Ascending aorta (tissue), 2 donors: Measurements from ENCODE around the gene ARVCF. TPM values are rescaled to one million over a fixed set of nuclear protein-coding genes. Genes with fewer than 3 reads are reported as not detected.

Source experiments
- DNase-seq, 2 donors: peaks; one replicate each; pipeline ENCODE4 v3.0.0-alpha.2; 2019; ENCODE audit warnings: low spot score in 2 of 2
- H3K27ac ChIP-seq, 2 donors: fragments of 200-600 bp; sonication (generic); one replicate each; pipeline ENCODE4 v1.5.1; 2016 to 2017; ENCODE audit warnings: mild to moderate bottlenecking in 1 of 2
- H3K27me3 ChIP-seq: fragments of 200-600 bp; sonication (generic); one replicate; pipeline ENCODE4 v1.5.1; 2017
- H3K36me3 ChIP-seq, 2 donors: fragments of 200-600 bp; sonication (generic); one replicate each; pipeline ENCODE4 v1.5.1; 2016
- H3K4me1 ChIP-seq, 2 donors: fragments of 200-600 bp; sonication (generic); one replicate each; pipeline ENCODE4 v1.5.1; 2016 to 2017; ENCODE audit warnings: mild to moderate bottlenecking in 1 of 2
- H3K4me3 ChIP-seq, 2 donors: fragments of 200-600 bp; sonication (generic); one replicate each; pipeline ENCODE4 v1.5.1; 2016 to 2017; ENCODE audit warnings: mild to moderate bottlenecking in 1 of 2
- H3K9me3 ChIP-seq, 2 donors: fragments of 200-600 bp; sonication (generic); one replicate each; pipeline ENCODE4 v1.5.1; 2016
- intact Hi-C: fragments of 100-400 bp; cut with DNase I; formaldehyde crosslinking; loops from one replicate; pipeline ENCODE4 v1.15.1; 2023
- total RNA-seq: library from RNA; depleted of rRNA; stranded (reverse); fragments of >200 nt; gene quantifications from one replicate; pipeline ENCODE4 v1.1.0, GENCODE V29; 2016
- TF ChIP-seq, protein P1 (sequence below), 3 experiments: fragments of 200-600 bp in 2 of 3; fragments of 450-650 bp in 1 of 3; sonication (generic) in 2 of 3; IDR thresholded peaks; one replicate each; pipeline ENCODE4 v1.5.1; 2016 to 2019; ENCODE audit warnings: antibody characterized with exemption in 3 of 3, mild to moderate bottlenecking in 1 of 3, moderate library complexity in 1 of 3

The ARVCF gene
- total RNA-seq, 1 donor from 2014 or later, result 252 TPM

DNA sequence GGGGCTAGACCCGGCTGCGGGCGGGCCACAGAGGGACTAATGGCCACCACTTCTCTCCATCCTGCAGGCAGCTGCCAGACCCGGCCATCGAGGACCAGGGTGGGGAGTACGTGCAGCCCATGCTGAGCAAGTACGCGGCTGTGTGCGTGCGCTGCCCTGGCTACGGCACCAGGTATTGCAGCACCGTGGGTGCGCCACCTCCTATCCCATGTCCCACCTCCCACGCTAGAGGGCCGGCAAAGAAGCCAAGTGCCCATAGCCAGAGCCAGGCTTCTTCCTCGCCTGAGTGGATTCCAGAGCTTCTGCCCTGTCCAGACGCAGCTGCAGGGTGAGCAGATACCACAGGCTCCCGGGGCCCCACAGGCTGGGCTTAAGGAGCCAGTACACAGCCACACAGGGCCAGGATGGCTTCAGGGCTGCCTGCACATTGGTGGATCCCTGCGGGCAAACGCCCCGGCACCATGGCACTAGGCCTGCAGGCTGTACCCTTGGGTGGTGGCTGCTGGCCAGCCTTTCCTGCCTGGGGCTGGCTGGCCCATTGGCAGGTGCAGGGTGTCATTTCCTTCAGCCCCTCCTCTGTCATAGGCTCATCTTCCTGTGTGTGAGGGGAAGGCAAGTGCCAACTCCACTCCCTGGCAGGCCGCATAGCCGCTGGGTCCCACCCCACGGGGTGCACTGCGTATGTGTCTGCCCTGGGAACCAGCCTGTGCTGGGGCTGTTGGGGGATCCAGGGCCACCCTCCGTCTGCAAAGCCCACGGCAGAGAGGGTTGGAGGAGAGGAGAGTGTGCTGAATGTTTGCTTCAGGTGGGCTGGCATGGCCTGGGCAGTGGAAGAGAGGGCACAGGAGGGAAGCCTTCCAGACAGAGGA lies 46.9 kb upstream of the ARVCF start:
- no peak overlapping the region for H3K4me3 ChIP-seq
- H3K4me1 ChIP-seq, result no peaks in the 10 kb centered on the region
- TF ChIP-seq, protein P1, sequence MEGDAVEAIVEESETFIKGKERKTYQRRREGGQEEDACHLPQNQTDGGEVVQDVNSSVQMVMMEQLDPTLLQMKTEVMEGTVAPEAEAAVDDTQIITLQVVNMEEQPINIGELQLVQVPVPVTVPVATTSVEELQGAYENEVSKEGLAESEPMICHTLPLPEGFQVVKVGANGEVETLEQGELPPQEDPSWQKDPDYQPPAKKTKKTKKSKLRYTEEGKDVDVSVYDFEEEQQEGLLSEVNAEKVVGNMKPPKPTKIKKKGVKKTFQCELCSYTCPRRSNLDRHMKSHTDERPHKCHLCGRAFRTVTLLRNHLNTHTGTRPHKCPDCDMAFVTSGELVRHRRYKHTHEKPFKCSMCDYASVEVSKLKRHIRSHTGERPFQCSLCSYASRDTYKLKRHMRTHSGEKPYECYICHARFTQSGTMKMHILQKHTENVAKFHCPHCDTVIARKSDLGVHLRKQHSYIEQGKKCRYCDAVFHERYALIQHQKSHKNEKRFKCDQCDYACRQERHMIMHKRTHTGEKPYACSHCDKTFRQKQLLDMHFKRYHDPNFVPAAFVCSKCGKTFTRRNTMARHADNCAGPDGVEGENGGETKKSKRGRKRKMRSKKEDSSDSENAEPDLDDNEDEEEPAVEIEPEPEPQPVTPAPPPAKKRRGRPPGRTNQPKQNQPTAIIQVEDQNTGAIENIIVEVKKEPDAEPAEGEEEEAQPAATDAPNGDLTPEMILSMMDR (IDR thresholded peaks at IDR 0.05), result no peak
- no peak for DNase-seq
- H3K27ac ChIP-seq, result no peak overlapping the region
- H3K36me3 ChIP-seq, result peaks cover 30 to 47% of the 10 kb centered on the region in 2 donors
- intact Hi-C loops, result no loop called here
- H3K27me3 ChIP-seq, result no peaks in the 10 kb centered on the region
- H3K9me3 ChIP-seq, result no peaks in the 10 kb centered on the region

DNA sequence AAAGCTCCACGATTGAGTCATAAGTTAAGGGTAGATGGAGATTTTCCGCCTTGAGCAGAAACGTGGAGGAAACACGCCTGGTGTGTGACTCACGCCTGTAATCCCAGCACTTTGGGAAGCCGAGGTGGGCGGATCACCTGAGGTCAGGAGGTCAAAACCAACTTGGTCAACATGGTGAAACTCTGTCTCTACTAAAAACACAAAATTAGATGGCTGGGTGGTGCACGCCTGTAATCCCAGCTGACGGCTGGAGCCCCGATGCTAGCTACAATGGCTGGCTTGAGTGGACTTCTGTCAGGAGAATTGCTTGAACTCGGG lies 46.1 kb upstream of the ARVCF start:
- no peak for DNase-seq
- no peaks in the 10 kb centered on the region for H3K27me3 ChIP-seq
- no peak overlapping the region for H3K27ac ChIP-seq
- H3K4me3 ChIP-seq, result no peak overlapping the region
- TF ChIP-seq, protein P1 (IDR thresholded peaks at IDR 0.05), result no peak
- H3K9me3 ChIP-seq, result no peaks in the 10 kb centered on the region
- intact Hi-C loops, result no loop called here
- H3K4me1 ChIP-seq, result no peaks in the 10 kb centered on the region
- H3K36me3 ChIP-seq, result peaks cover 30 to 48% of the 10 kb centered on the region in 2 donors

DNA sequence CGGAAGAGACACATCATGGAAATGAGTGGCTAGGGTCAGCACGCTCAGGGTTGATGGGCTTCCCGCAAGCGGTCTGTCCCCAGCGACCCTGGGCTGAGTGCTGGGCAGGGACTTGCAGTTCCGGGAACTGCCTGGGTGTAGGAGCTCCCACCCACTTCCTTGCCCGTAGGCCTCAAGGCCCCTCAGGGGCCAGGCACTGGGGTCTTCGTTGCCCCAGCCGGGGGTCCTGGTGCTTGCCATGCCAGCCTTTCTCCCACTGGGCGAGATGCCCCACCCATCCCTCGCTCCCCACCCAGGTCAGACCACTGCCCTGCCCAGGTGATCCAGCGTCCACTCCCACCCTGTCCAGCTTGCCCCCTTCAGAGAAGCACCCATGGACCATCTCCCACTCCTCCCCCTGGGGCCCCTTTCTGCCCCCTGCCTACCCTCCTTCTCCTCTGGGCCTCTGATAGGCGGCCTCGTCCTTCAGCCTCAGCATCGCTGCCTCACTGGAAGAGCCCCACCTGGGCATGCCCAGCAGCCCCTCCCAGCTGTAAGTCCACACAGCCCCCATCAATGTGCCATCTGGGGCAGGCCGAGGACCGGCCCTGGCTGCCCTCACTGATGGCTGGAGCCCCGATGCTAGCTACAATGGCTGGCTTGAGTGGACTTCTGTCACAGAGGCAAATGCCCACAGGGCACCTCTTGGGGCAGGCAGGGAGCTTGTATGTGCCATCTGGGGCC lies 45.6 kb upstream of the ARVCF start:
- Histone ChIP-seq H3K4me3 (no peak overlapping the region), H3K27me3 (no peaks in the 10 kb centered on the region), H3K4me1 (no peaks in the 10 kb centered on the region), H3K27ac (no peak overlapping the region), H3K36me3 (peaks cover 34 to 53% of the 10 kb centered on the region in 2 donors), H3K9me3 (no peaks in the 10 kb centered on the region)
- TF ChIP-seq, protein P1 (IDR thresholded peaks at IDR 0.05), result no peak
- no peak for DNase-seq
- intact Hi-C loops, result no loop called here

DNA sequence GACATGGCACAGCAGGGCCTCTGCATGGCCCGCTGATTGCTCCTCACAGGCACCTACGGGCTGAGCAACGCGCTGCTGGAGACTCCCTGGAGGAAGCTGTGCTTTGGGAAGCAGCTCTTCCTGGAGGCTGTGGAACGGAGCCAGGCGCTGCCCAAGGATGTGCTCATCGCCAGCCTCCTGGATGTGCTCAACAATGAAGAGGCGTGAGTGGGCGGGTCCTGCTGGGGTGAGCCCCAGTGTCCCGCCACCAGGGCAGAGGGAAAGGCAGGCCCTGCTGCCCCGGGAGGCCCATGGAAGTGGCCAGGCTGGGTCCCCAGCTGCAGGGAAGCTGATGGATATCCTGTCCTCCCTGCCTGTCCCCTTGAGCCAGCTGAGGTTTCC lies 44.8 kb upstream of the ARVCF start:
- TF ChIP-seq, protein P1 (IDR thresholded peaks at IDR 0.05), result no peak
- DNase-seq, result no peak
- Histone ChIP-seq H3K4me1 (no peaks in the 10 kb centered on the region), H3K4me3 (no peak overlapping the region), H3K27me3 (no peaks in the 10 kb centered on the region), H3K9me3 (no peaks in the 10 kb centered on the region), H3K36me3 (peaks cover 36 to 60% of the 10 kb centered on the region in 2 donors), H3K27ac (no peak overlapping the region)
- intact Hi-C loops, result no loop called here

DNA sequence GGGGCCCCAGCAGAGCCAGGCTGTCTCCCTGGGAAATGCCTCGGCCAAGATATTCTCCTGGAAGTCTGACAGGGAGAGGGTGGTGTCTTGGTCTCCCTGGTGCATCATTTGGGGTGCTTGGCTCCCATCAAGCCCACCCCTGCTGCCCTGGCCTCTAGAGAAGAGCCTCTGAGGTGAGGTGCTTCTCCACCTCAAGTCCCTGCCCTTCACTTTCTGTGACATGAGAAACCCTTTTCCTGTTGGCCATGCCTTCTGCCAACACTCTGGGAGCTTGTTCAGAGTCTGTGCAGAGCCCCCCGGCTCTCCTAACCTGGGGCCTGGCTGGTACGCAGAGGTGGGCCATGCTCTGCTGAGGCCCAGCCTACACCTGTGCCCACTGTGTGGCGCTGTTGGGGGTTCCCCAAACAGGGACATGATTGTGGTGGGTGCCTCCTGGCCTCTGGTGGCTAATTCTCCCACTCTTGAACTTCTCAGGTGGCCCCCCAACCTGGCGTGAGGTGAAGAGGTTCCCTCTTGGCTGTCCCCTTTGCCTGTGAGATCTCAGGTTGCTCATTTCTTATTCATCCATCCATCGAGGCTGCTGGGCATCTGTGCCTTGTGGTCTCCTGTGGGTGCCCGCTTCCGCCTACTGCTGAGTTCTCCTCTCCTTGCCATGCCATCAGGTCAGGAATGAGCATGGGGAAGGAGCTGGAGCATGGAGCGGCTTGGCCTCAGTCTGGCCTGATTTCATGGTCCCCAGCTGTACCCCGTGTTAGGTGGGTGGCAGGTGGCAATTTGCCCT lies 44.3 kb upstream of the ARVCF start:
- no peaks in the 10 kb centered on the region for H3K9me3 ChIP-seq
- no peak for DNase-seq
- TF ChIP-seq, protein P1 (IDR thresholded peaks at IDR 0.05), result no peak
- H3K4me1 ChIP-seq, result no peaks in the 10 kb centered on the region
- no peak overlapping the region for H3K27ac ChIP-seq
- H3K4me3 ChIP-seq, result no peak overlapping the region
- intact Hi-C loops, result no loop called here
- peaks cover 42 to 66% of the 10 kb centered on the region in 2 donors for H3K36me3 ChIP-seq
- no peaks in the 10 kb centered on the region for H3K27me3 ChIP-seq
